Stimulated activated CD4-positive, alpha-beta T cell treated with anti-CD3 and anti-CD28 coated beads, Interleukin-12 subunit alpha, Interleukin-12 subunit beta, amount 100 ng/mL, for 48 hours (primary cell): ENCODE measurements around the gene SRBD1.

Source experiments
- DNase-seq, 3 donors: peaks; one replicate each; pipeline ENCODE4 v3.0.0-alpha.2; 2020; ENCODE audit warnings: low read depth in 2 of 3, low spot score in 1 of 3

The SRBD1 gene

DNA sequence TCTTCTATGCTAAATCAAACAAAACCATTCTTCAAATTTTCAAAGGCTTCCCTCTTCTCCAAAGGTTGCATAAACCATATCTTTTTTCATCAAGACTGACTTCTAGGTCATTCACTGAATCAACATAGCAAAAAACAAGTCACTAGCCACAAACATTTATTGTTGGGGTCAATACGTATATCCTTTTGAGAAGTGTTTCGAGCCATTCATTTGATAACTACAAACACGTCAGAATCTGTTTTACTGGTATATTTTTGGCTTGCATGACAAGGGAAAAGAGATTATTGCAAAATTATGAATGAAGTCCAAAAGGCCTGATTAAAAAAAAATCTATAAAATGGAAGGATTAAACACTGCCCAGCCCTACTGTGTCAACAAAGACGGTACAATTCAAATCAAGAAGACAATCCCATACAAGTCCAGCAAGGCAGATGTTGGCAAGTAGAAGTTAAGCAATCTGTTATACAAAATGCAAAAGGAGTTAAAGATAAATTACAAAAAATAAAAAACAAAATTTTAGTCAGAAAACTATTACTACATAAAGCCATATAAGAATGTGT lies 222.4 kb downstream of the SRBD1 start:
- no peak for DNase-seq

DNA sequence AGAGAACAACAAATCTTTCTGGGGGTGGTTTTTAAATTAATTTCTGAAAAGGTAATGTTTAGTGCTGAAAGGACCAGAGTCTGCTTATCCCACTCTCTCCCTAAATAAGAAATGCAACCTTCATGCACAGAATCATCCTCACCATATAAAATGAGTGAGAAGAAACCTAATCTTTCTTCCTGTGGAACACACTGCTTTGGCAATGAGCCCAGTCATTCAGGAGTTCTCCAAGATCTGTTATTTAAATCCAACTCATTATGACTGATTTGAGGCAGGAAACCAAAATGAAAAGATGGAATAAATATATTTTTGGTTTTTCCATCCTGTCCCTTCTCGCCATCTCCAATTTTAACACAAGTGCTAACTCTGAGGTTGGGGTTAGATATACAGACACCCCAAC lies 228.3 kb downstream of the SRBD1 start:
- DNase-seq, result no peak

DNA sequence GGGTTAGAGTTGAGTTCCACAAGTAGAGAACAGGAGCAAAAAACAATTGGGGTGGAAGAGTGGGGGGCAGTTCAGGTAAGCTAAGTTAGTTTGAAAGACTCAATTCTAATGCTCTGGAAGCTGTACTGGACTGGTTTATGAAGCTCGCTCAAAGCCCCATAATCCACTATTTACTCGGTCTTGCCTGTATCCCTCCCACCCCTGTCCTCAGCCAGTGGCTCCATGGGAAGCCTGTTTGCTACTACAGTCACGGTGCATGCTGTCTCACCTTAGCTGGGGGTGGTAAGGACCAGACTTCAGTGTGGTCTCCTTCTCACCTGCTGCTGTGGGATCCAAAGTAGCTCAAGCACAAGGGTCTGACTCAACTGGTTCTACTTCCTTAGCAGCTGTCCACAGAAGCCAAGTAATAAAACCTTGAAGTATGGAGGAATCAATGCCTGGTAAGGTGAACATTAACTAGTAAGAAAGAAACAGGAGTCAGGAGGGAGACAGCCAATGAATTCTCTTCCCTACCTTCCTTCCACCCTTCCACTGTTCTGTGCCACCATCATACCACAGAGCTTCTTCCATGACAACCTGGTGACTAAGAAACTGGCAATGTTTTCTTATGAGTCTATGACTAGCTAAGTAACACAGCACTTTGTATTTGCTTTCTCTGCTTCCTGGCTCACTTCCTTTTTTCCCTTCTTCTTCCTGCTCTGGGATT lies 230.8 kb downstream of the SRBD1 start:
- no peak for DNase-seq

GRCh38 chr2:45379399-45380087 lies 231.5 kb downstream of the SRBD1 start:
- no peak for DNase-seq

GRCh38 chr2:45373534-45373933 lies 237.5 kb downstream of the SRBD1 start:
- DNase-seq, result no peak

- DNase-seq, result no peak
Observed at GRCh38 chr2:45370369-45370768, 240.7 kb downstream of the SRBD1 start.

- DNase-seq, result no peak
Observed at GRCh38 chr2:45368792-45369191, 242.3 kb downstream of the SRBD1 start.

DNA sequence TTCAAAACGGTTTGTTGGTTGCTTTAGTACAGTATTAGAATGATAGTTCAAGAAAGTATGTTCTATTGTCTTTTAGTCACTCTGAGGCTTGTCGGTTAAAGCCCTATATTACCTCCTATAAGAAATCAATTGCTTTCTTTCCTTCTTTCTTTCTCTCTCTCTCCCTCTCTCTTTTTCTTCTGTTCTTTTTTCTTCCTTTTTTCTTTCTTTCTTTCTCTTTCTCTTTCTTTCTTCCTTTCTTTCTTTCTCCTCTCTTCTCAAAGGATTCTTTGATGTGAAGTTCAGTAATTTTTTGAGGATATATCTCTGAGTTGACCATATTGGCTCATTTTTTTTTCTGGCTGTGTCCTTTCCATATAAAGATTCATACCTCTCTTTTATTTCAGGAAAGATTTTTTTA lies 249.4 kb downstream of the SRBD1 start:
- DNase-seq, result no peak

DNA sequence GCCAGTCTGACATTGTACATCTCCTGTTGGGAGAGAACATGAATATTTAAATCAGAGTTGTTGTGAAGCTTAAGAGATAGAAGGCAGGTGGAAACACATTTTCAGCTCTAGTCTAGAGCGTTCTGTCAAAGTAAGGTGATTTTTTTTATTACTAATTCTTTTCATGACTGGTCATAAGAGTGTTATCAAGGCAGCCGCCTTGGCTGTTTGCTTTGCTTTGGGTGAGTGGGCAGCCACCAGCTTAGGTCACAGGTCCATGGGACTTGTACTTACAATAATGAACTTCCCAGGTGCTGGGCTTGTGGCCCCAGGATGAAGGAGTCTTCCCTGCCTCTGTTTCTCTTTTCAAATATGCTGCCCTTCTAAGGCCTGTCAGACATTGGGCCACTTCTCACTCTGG lies 256.3 kb downstream of the SRBD1 start:
- DNase-seq, result no peak

DNA sequence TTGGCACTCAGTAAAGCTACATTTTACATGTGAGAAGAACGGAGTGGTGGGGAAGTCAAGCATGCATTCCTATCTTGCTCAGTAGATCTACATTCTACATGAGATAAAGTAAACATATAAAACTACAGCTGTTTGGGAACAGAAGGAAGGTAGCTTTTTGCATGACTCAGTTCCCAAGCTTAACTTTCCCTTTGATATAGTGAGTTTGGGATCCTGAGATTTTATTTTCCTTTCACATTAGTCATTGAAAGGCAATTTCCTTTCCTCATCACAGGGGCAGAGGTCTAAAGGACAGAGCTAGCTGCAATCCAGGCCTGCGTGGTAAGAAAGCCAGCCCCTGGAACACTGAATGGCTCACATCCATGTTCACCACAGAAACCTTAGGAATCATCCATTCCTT lies 257.2 kb downstream of the SRBD1 start:
- no peak for DNase-seq

DNA sequence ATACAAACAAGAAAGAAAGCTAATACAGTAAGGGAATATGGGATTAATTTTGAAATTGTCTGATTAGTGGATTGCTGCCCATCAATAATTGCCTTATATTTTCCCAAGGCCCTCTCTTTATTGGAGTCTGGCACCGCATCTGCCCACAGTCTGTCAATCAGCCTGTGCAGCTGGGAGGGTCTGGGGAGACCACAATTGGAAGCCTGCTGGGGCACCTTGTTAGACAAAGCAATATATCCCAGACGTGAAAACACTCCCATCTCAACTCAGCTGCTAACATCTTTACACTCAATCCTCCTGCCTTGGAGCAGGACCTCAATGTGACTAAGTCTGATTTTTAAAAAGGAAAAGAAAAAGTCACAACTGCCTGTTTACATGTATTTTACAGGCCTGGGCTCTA lies 258.6 kb downstream of the SRBD1 start:
- no peak for DNase-seq

DNA sequence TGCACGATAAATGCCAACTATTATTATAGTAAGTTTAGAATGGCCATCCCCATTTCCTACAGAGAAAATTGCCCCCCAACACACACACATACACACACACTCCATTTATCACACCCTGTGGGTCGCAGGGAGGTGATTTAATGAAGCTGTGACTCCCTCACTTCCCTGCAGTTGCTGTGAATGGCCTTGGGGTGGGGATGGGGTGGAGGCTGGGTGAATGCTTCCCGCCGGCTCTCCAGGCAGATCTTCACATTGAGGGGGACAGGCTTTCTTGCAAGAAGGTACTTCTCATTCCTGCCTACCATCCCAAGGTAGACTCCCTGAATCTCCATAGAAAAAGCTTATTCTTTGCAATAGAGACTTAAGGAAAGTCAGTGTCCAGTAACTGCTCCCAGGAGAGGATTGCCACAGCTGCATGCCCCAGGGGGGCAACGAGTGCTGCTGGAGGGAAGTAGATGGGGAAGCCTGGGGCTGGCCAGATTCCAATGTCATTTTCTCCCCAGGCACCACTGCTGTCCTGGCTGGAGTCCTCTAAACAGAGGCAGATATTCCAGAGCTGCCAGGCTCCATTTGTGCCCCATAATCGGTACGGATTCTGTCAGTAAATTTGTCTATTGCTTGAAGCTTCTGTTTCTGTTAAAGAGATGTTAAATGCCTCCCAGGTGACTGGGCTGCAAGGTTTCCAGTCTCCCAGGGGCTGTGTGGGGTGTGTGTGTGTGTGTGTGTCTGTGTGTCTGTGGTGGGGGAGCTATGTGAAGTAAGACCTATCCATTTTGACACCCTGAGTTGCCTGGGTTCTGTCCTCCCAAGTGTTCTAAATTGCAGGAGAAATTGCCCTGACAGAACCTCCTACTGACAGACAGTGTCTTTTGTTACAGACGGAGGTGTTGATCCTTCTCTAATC lies 265.5 kb downstream of the SRBD1 start:
- no peak for DNase-seq

GRCh38 chr2:45344502-45344901 lies 266.6 kb downstream of the SRBD1 start:
- no peak for DNase-seq

GRCh38 chr2:45344071-45344470 lies 267.0 kb downstream of the SRBD1 start:
- no peak for DNase-seq

- no peak for DNase-seq
Observed at GRCh38 chr2:45343251-45344017, 267.6 kb downstream of the SRBD1 start.

DNA sequence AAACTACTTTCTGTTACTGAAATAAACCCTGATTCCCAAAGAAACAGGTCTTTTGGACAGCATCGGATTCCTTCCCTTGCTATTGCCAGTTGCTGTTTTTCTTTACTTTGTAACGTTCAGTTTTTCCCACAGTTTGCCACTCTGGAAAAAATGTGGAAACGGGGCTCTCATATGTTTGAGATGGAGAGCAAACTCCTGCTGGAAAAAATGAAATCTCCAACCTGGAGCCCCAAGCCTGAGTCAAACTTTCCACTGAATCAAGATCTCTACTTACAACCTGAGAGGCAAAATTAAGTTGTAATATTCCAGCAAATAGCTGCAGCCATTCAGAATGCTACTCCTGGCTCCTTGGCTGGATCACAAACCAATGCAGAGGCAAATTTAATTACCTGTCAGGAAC lies 270.7 kb downstream of the SRBD1 start:
- DNase-seq, result no peak

DNA sequence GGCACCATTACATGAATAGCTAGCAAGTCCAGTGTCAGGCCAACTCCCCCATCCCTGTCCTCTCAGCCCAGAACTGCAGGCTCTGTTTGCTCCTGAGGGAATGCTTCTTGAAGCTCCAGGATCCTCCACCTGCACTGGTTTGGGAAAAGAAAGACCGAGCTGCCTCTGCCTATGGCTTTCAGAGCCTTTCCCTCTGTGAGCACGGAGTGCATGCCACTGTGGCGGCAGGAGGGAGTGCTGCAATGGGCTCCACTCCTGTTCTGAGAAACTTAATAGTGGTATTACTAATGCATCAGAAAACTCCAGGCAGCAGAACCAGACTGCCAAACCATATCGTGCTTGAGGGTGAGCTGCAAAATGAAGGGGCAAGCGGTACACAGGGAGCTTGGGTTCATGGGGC lies 271.8 kb downstream of the SRBD1 start:
- DNase-seq, result no peak
